Fibroblast of mammary gland (primary cell): ENCODE data around the gene SDHAF3.
"Not testable (repeated sequence)": the region's sequence is repeated elsewhere in the genome, so short reads cannot be mapped to it uniquely, and the experiment has no call there.

Source experiments
- DNase-seq: peaks from one replicate; pipeline ENCODE4 v3.0.0-alpha.2; 2010; ENCODE audit warnings: low read depth
- H3K4me3 ChIP-seq: 2 replicates; pipeline ENCODE4 v1.5.1; 2011; ENCODE audit warnings: low read depth, mild to moderate bottlenecking, low read length, moderate library complexity; ENCODE audit not compliant: control insufficient read depth
- CTCF ChIP-seq: conservative IDR thresholded peaks from 2 replicates; pipeline ENCODE4 v1.5.1; 2011; ENCODE audit warnings: low read depth, low read length, inconsistent platforms; ENCODE audit not compliant: control insufficient read depth, insufficient read depth

Gene SDHAF3

GRCh38 chr7:97120713-97121457, 3.4 kb downstream of the SDHAF3 start:
- H3K4me3 ChIP-seq: no peak overlapping the region
- TF ChIP-seq CTCF: no peak
- DNase-seq: no peak

- DNase-seq, H3K4me3 ChIP-seq: not testable (repeated sequence)
Measured at GRCh38 chr7:97123115-97123514, 5.6 kb downstream of the SDHAF3 start.

- TF ChIP-seq CTCF: no peak
- peak; percentile 8 for DNase-seq
Measured at GRCh38 chr7:97126483-97127171, 9.1 kb downstream of the SDHAF3 start.

GRCh38 chr7:97128736-97129135, 11.2 kb downstream of the SDHAF3 start:
- H3K4me3 ChIP-seq: no peak overlapping the region
- TF ChIP-seq CTCF: no peak
- DNase-seq: no peak

More at GRCh38 chr7:97126483-97127171, 9.1 kb downstream of the SDHAF3 start:
- H3K4me3 ChIP-seq: no peak overlapping the region

GRCh38 chr7:97130417-97131139, 13.1 kb downstream of the SDHAF3 start:
- DNase-seq: peak; percentile 9
- H3K4me3 ChIP-seq: no peak overlapping the region
- no peak for TF ChIP-seq CTCF

- H3K4me3 ChIP-seq: no peak overlapping the region
- no peak for DNase-seq
- TF ChIP-seq CTCF: no peak
Measured at GRCh38 chr7:97133159-97133558, 15.7 kb downstream of the SDHAF3 start.

GRCh38 chr7:97138830-97139229, 21.3 kb downstream of the SDHAF3 start:
- no peak for DNase-seq
- TF ChIP-seq CTCF: no peak
- no peak overlapping the region for H3K4me3 ChIP-seq
